ENCODE measurements around the gene RETREG2.

Gene RETREG2

GRCh38 chr2:219215871-219216534, 37.9 kb downstream of the RETREG2 start:
- no peak for DNase-seq (ENCODE audit: low read depth in 2 of 2)

- DNase-seq (ENCODE audit: low read depth in 2 of 2): no peak
Measured at GRCh38 chr2:219216535-219216915, 38.5 kb downstream of the RETREG2 start.

GRCh38 chr2:219218217-219218731, 40.2 kb downstream of the RETREG2 start:
- DNase-seq (ENCODE audit: low read depth in 2 of 2): no peak

GRCh38 chr2:219218732-219219701, 40.9 kb downstream of the RETREG2 start, which contains the start of gene ABCB6:
Gene ABCB6 (minus strand): TSS chr2:219218958. CDS start chr2:219218673, 285 bp downstream.
- peak; percentile 83 to 90 for DNase-seq (ENCODE audit: low read depth in 2 of 2)

GRCh38 chr2:219219784-219220532, 41.9 kb downstream of the RETREG2 start:
- no peak for DNase-seq (ENCODE audit: low read depth in 2 of 2)

- no peak for DNase-seq (ENCODE audit: low read depth in 2 of 2)
Measured at GRCh38 chr2:219220652-219221402, 42.8 kb downstream of the RETREG2 start.

- no peak for DNase-seq (ENCODE audit: low read depth in 2 of 2)
Measured at GRCh38 chr2:219221957-219222518, 44.0 kb downstream of the RETREG2 start.

GRCh38 chr2:219223831-219224610, 45.9 kb downstream of the RETREG2 start:
- no peak for DNase-seq (ENCODE audit: low read depth in 2 of 2)

GRCh38 chr2:219225350-219225749, 47.3 kb downstream of the RETREG2 start:
- no peak for DNase-seq (ENCODE audit: low read depth in 2 of 2)

- no peak for DNase-seq (ENCODE audit: low read depth in 2 of 2)
Measured at GRCh38 chr2:219228041-219228910, 50.2 kb downstream of the RETREG2 start.

- DNase-seq (ENCODE audit: low read depth in 2 of 2): no peak
Measured at GRCh38 chr2:219228911-219229304, 50.8 kb downstream of the RETREG2 start.

- peak; percentile 96 to 99 for DNase-seq (ENCODE audit: low read depth in 2 of 2)
Measured at GRCh38 chr2:219229305-219230058, 51.4 kb downstream of the RETREG2 start, which contains the start of the genes ANKZF1 and ATG9A. Gene ANKZF1 (plus strand): TSS chr2:219229806. CDS start chr2:219230258, 452 bp downstream. Gene ATG9A (minus strand): TSS chr2:219229636. CDS start chr2:219228024, 1,612 bp downstream.

- DNase-seq (ENCODE audit: low read depth in 2 of 2): no peak
Measured at GRCh38 chr2:219230059-219230540, 52.0 kb downstream of the RETREG2 start.

- DNase-seq (ENCODE audit: low read depth in 2 of 2): no peak
Measured at GRCh38 chr2:219234331-219234730, 56.3 kb downstream of the RETREG2 start.

Data from stimulated activated CD4-positive, alpha-beta T cell treated with anti-CD3 and anti-CD28 coated beads, Interleukin-15, amount 100 ng/mL, for 48 hours (primary cell).